GM12874 (cell line): Measurements from ENCODE around the gene GLT6D1.

ENCODE experiments used
- TF ChIP-seq, protein P1 (sequence below): IDR thresholded peaks from 2 replicates; pipeline ENCODE4 v1.5.1; 2011; ENCODE audit warnings: low read depth, mild to moderate bottlenecking, control low read depth, low read length, moderate library complexity; ENCODE audit not compliant: insufficient read depth

The GLT6D1 gene

DNA sequence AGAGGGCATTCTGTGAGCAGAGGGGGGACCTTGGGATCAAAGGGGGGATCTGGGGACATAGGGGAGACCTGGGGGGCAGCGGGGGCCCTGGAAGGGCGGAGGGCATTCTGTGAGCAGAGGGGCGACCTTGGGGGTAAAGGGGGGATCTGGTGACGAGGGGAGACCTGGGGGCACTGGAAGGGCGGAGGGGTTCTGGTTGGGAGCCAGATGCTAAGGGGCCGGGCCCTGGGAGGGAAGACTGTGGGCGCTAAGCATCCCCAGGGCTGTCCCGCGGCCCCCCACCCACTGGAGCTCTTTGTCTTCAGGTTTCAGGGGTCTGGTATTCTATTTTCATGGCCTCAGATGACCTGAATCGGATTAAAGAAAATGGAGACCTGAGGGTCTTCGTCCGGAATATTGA lies 24.5 kb upstream of the GLT6D1 start:
- TF ChIP-seq, protein P1, sequence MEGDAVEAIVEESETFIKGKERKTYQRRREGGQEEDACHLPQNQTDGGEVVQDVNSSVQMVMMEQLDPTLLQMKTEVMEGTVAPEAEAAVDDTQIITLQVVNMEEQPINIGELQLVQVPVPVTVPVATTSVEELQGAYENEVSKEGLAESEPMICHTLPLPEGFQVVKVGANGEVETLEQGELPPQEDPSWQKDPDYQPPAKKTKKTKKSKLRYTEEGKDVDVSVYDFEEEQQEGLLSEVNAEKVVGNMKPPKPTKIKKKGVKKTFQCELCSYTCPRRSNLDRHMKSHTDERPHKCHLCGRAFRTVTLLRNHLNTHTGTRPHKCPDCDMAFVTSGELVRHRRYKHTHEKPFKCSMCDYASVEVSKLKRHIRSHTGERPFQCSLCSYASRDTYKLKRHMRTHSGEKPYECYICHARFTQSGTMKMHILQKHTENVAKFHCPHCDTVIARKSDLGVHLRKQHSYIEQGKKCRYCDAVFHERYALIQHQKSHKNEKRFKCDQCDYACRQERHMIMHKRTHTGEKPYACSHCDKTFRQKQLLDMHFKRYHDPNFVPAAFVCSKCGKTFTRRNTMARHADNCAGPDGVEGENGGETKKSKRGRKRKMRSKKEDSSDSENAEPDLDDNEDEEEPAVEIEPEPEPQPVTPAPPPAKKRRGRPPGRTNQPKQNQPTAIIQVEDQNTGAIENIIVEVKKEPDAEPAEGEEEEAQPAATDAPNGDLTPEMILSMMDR, result no peak

DNA sequence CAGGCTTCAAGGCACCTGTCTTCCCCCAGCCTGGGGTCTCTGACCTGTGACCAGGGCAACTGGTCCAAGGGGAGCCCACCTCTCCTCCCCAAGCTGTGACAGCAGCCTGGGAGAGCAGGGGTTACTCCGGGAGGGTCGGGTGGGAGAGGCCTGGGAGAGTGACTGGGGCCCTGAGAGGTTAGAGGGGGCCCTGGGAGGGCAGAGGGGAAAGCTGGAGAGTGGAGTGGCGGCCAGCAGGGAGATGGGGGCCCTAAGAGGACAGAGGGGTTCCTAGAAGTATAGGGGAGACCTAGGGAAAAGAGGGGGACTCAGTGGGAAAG lies 24.1 kb upstream of the GLT6D1 start:
- TF ChIP-seq, protein P1, result no peak

DNA sequence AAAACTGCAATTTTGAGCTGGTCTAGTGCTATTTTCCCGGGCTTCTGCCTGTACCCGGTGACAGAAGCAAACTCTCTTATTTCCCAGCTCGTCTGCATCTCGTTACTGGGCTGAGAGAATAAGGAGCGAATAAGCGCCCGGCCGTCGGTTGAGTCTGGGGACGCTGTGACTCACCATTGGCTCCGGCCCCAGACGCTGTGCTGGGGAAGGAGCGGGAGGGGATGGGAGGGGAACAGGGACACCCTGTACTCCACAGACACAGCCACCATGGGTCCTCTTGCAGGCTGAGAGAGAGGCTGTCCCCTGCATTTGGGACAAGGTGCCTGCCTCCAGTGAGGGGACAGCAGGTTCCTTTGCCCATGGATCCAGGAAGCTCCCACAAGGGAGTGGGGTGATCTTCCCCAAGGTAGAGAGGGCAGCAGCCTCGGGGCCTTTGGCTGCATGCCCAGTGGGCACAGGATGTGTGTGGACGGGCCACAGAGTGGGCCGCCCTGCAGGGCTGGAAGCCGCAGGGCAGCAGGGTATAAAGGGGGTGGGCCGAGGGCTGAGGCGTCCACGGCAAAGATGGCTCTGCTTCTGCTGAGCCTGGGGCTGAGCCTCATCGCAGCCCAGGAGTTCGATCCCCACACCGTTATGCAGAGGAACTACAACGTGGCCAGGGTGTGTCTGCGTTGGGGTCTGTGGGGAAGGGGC lies 23.6 kb upstream of the GLT6D1 start, which contains the start of gene LCN9:
Gene LCN9, plus strand, starts transcription at position 552 of the 693 bp plus-strand sequence. Its CDS starts 13 bp downstream, at position 565.
- TF ChIP-seq, protein P1, result no peak

DNA sequence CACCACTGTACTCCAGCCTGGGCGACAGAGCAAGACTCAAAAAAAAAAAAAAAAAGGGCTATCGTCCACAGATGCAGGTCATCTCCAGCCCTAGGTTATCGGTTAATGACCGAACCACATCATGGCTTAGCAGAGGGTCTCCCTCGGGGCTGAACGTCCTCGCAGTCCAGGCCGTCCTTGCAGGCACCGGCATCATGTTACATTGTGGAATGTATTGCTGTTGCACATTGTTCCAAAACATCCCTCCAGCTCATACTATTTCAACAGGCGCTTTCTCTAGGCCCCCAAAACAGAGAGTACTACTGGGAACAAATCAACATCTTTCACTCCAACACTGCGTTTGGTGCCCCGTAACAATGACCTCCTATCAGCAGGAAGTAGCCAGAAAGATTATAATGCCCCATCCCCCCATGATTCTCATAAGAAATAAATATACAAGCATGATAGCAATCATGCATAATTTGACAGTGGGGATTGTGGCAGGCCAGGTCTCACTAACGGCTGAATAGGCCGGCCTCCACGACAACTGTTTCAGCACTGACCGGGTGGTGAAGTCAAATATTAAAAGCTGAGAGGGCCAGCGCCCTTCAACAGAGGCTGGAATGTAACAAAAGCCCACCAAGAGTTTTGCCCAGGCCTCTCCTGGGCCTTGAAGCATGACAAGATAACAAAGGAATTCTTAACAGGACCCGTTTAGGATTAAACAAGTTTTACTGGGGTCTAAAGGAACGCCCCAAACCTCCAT lies 22.6 kb upstream of the GLT6D1 start:
- TF ChIP-seq, protein P1, result no peak

DNA sequence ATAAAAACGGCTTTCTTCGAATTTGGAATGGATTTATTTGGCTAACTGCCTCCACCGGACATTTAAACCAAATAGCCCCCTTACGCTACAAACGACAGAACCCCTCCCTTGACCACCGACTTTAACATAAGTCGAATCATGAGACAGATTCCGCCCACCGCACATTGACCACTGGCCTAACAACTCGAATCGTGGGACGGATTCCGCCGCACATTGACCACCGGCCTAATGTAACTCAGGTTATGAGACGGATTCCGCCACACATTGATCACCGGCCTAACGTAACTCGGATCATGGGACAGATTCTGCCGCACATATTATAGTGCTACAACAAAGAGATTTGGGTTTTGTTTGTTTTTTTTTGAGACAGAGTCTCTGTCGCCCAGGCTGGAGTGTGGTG lies 21.1 kb upstream of the GLT6D1 start:
- TF ChIP-seq, protein P1, result no peak

DNA sequence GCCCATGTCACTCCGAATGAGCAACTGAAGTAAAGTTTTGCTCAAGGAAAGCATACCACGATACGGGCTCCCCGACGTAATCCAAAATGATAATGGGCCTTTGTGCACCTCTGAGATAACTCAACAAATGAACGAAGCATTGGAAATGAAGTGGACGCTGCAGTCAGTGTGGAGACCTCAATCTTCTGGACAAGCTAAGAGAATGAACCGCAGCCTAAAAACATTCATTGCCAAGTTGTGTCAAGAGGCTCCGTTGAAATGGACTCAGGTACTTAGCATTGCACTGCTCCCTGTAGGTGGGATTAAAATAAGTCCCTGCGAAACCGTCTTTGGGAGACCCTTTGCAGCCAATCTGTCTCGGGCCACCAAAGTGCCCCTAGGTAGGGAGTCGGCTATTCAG lies 19.9 kb upstream of the GLT6D1 start:
- TF ChIP-seq, protein P1, result no peak

DNA sequence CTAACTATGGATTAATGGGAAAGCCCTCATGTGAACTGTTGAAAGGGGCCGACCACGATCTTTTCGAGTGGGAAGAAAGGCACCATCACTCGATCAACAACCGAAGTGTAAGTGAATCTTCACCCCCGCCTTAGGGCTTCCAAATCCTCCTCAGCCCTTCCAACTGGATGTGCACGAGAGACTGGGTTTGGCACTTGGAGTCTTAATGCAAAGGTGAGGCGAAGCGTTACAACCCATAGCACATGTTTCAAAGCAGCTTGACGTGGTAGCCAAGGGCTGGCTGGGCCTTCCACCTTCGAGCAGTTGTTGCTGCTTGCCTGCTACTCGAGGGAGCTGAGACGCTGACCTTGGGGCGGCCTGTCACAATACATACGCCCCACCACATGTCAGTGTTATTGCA lies 18.1 kb upstream of the GLT6D1 start:
- TF ChIP-seq, protein P1, result no peak
